ENCODE results near the gene DNAJC11. TPM values are rescaled to one million over a fixed set of nuclear protein-coding genes. Genes with fewer than 3 reads are reported as not detected.

Gene DNAJC11
- total RNA-seq, 1 donor from 2014 or later, result 47.6 TPM

GRCh38 chr1:6634371-6635052 lies 67.1 kb downstream of the DNAJC11 start:
- Mint-ChIP-seq H3K4me1 (no peaks in the 10 kb centered on the region), H3K27me3 (ENCODE audit: insufficient read depth, low read depth) (peaks cover 6% of the 10 kb centered on the region), H3K9me3 (no peaks in the 10 kb centered on the region), H3K36me3 (peaks cover 10% of the 10 kb centered on the region), H3K4me3 (no peak overlapping the region), H3K27ac (no peak overlapping the region)
- Histone ChIP-seq H3K36me3 (no peaks in the 10 kb centered on the region), H3K27me3 (no peaks in the 10 kb centered on the region), H3K4me1 (no peaks in the 10 kb centered on the region), H3F3A (ENCODE audit: low read depth) (peaks cover 15% of the 10 kb centered on the region), H3K79me2 (ENCODE audit: low read depth) (no peaks in the 10 kb centered on the region), H2AFZ (replicated peaks) (no peak overlapping the region), H3K9ac (no peak overlapping the region), H3K4me2 (no peak overlapping the region), H3K4me3 (no peak overlapping the region), H4K20me1 (ENCODE audit: low read depth) (no peaks in the 10 kb centered on the region), H3K9me3 (ENCODE audit: low read depth) (no peaks in the 10 kb centered on the region), H3K27ac (no peak overlapping the region)
- no peak for TF ChIP-seq EZH2 (IDR thresholded peaks at IDR 0.05)
- TF ChIP-seq CTCF (IDR thresholded peaks at IDR 0.05), result peak; percentile 54
- DNase-seq (ENCODE audit: low spot score), result peak; percentile 59

- Mint-ChIP-seq H3K9me3 (no peaks in the 10 kb centered on the region), H3K4me3 (no peak overlapping the region), H3K4me1 (no peaks in the 10 kb centered on the region), H3K36me3 (peaks cover 11% of the 10 kb centered on the region), H3K27me3 (ENCODE audit: insufficient read depth, low read depth) (peaks cover 4% of the 10 kb centered on the region), H3K27ac (no peak overlapping the region)
- no peak overlapping the region for H3K27ac ChIP-seq
- no peaks in the 10 kb centered on the region for H4K20me1 ChIP-seq (ENCODE audit: low read depth)
- H3F3A ChIP-seq (ENCODE audit: low read depth), result peaks cover 15% of the 10 kb centered on the region
- no peaks in the 10 kb centered on the region for H3K27me3 ChIP-seq
- no peak overlapping the region for H2AFZ ChIP-seq (replicated peaks)
- no peaks in the 10 kb centered on the region for H3K36me3 ChIP-seq
- H3K4me1 ChIP-seq, result no peaks in the 10 kb centered on the region
- DNase-seq (ENCODE audit: low spot score), result no peak
- H3K9me3 ChIP-seq (ENCODE audit: low read depth), result no peaks in the 10 kb centered on the region
- no peak for TF ChIP-seq EZH2phosphoT487 (IDR thresholded peaks at IDR 0.05)
- no peak for TF ChIP-seq CTCF (IDR thresholded peaks at IDR 0.05)
- no peak for TF ChIP-seq EZH2 (IDR thresholded peaks at IDR 0.05)
- no peaks in the 10 kb centered on the region for H3K79me2 ChIP-seq (ENCODE audit: low read depth)
- H3K4me2 ChIP-seq, result no peak overlapping the region
- no peak overlapping the region for H3K4me3 ChIP-seq
- no peak overlapping the region for H3K9ac ChIP-seq
These were observed 68.8 kb downstream of the DNAJC11 start for GRCh38 chr1:6632588-6633514.

- no peak overlapping the region for H3K4me3 ChIP-seq
- H4K20me1 ChIP-seq (ENCODE audit: low read depth), result peaks cover 12% of the 10 kb centered on the region
- peaks cover 3% of the 10 kb centered on the region for H3K4me1 ChIP-seq
- H2AFZ ChIP-seq (replicated peaks), result no peak overlapping the region
- Mint-ChIP-seq H3K27me3 (ENCODE audit: insufficient read depth, low read depth) (peaks cover 4% of the 10 kb centered on the region), H3K9me3 (no peaks in the 10 kb centered on the region), H3K27ac (no peak overlapping the region), H3K4me3 (no peak overlapping the region), H3K36me3 (peaks cover 22% of the 10 kb centered on the region), H3K4me1 (peaks cover 4% of the 10 kb centered on the region)
- H3K9ac ChIP-seq, result no peak overlapping the region
- TF ChIP-seq EZH2phosphoT487 (IDR thresholded peaks at IDR 0.05) (no peak), EZH2 (IDR thresholded peaks at IDR 0.05) (no peak), CTCF (IDR thresholded peaks at IDR 0.05) (no peak)
- no peaks in the 10 kb centered on the region for H3K36me3 ChIP-seq
- H3K27me3 ChIP-seq, result no peaks in the 10 kb centered on the region
- no peak overlapping the region for H3K4me2 ChIP-seq
- H3K27ac ChIP-seq, result no peak overlapping the region
- H3K9me3 ChIP-seq (ENCODE audit: low read depth), result no peaks in the 10 kb centered on the region
- no peak for DNase-seq (ENCODE audit: low spot score)
- peaks cover 15% of the 10 kb centered on the region for H3F3A ChIP-seq (ENCODE audit: low read depth)
- peaks cover 17% of the 10 kb centered on the region for H3K79me2 ChIP-seq (ENCODE audit: low read depth)
These were observed 70.6 kb downstream of the DNAJC11 start for GRCh38 chr1:6631058-6631457.

All from neural progenitor cell (in vitro differentiated cells).